Measurements from ENCODE around the gene TAS2R3.
A peak's percentile ranks its signal among the peaks of the same experiment; 100 is the strongest.
"Not testable (repeated sequence)": the region's sequence is repeated elsewhere in the genome, so short reads cannot be mapped to it uniquely, and the experiment has no call there.

The TAS2R3 gene

GRCh38 chr7:141763797-141764196 lies at the start of gene TAS2R3:
TAS2R3 (plus strand) TSS chr7:141764097; CDS start chr7:141764159, 62 bp downstream.
- no peak for DNase-seq

- DNase-seq, result no peak
Measured at GRCh38 chr7:141714571-141714970, 49.3 kb upstream of the TAS2R3 start.

GRCh38 chr7:141715018-141715417 lies 48.9 kb upstream of the TAS2R3 start:
- DNase-seq, result no peak

- no peak for DNase-seq
Measured at GRCh38 chr7:141715794-141716689, 47.9 kb upstream of the TAS2R3 start.

GRCh38 chr7:141717450-141717849 lies 46.4 kb upstream of the TAS2R3 start:
- DNase-seq, result no peak

GRCh38 chr7:141722529-141722928 lies 41.4 kb upstream of the TAS2R3 start:
- DNase-seq, result no peak

GRCh38 chr7:141729020-141729419 lies 34.9 kb upstream of the TAS2R3 start:
- no peak for DNase-seq

- no peak for DNase-seq
Measured at GRCh38 chr7:141731476-141732149, 32.3 kb upstream of the TAS2R3 start.

GRCh38 chr7:141737118-141737835 lies 26.6 kb upstream of the TAS2R3 start:
- DNase-seq, result no peak

GRCh38 chr7:141737836-141738591 lies 25.9 kb upstream of the TAS2R3 start, which contains the start of gene SSBP1:
SSBP1 (plus strand) TSS chr7:141738358; CDS start chr7:141739167, 809 bp downstream.
- peak; percentile 89 for DNase-seq

- no peak for DNase-seq
Measured at GRCh38 chr7:141738592-141739013, 25.3 kb upstream of the TAS2R3 start.

GRCh38 chr7:141739250-141739649 lies 24.6 kb upstream of the TAS2R3 start:
- DNase-seq, result no peak

GRCh38 chr7:141742229-141742628 lies 21.7 kb upstream of the TAS2R3 start:
- DNase-seq, result no peak

- DNase-seq, result no peak
Measured at GRCh38 chr7:141744131-141744530, 19.8 kb upstream of the TAS2R3 start.

GRCh38 chr7:141748396-141748795 lies 15.5 kb upstream of the TAS2R3 start:
- DNase-seq, result no peak

GRCh38 chr7:141751904-141752303 lies 12.0 kb upstream of the TAS2R3 start:
- not testable (repeated sequence) for DNase-seq

GRCh38 chr7:141752634-141753033 lies 11.3 kb upstream of the TAS2R3 start:
- DNase-seq, result no peak

GRCh38 chr7:141754939-141755338 lies 9.0 kb upstream of the TAS2R3 start:
- DNase-seq, result no peak

- DNase-seq, result not testable (repeated sequence)
Measured at GRCh38 chr7:141770083-141770583, 6.2 kb downstream of the TAS2R3 start.

- no peak for DNase-seq
Measured at GRCh38 chr7:141776374-141776773, 12.5 kb downstream of the TAS2R3 start, which contains the start of gene TAS2R4. TAS2R4 (plus strand) TSS chr7:141776674; CDS start chr7:141778489, 1,815 bp downstream.

GRCh38 chr7:141785706-141786552 lies 22.0 kb downstream of the TAS2R3 start:
- no peak for DNase-seq
